Effector memory CD4-positive, alpha-beta T cell (primary cell): Measurements from ENCODE around the gene MEAK7.

Experiments used
- DNase-seq, 3 donors: peaks; one replicate each; pipeline ENCODE4 v3.0.0-alpha.2; 2020
- H3K27ac ChIP-seq: 2 replicates; pipeline ENCODE4 v1.7.0; 2013; ENCODE audit warnings: mild to moderate bottlenecking, low read length, moderate library complexity; ENCODE audit not compliant: insufficient read depth, poor library complexity, severe bottlenecking
- H3K27me3 ChIP-seq: replicated peaks from 2 replicates; pipeline ENCODE4 v1.7.0; 2013; ENCODE audit warnings: mild to moderate bottlenecking, low read length; ENCODE audit not compliant: insufficient read depth, control insufficient read depth, poor library complexity, severe bottlenecking
- H3K36me3 ChIP-seq: 2 replicates; pipeline ENCODE4 v1.7.0; 2013; ENCODE audit warnings: mild to moderate bottlenecking, low read length, moderate library complexity; ENCODE audit not compliant: control insufficient read depth, insufficient read depth
- H3K4me1 ChIP-seq: 2 replicates; pipeline ENCODE4 v1.7.0; 2013; ENCODE audit warnings: low read length, mild to moderate bottlenecking; ENCODE audit not compliant: control insufficient read depth, insufficient read depth, poor library complexity, severe bottlenecking
- H3K4me3 ChIP-seq: 2 replicates; pipeline ENCODE4 v1.7.0; 2013; ENCODE audit warnings: low read length, low read depth, mild to moderate bottlenecking; ENCODE audit not compliant: insufficient read depth, poor library complexity, severe bottlenecking
- H3K9me3 ChIP-seq: 2 replicates; pipeline ENCODE4 v1.7.0; 2013; ENCODE audit warnings: mild to moderate bottlenecking, low read length, moderate library complexity; ENCODE audit not compliant: control insufficient read depth
- total RNA-seq, 3 donors: gene quantifications; one replicate each; lab custom pipeline; 2026; lab: John Stamatoyannopoulos, UW

Gene MEAK7, protein sequence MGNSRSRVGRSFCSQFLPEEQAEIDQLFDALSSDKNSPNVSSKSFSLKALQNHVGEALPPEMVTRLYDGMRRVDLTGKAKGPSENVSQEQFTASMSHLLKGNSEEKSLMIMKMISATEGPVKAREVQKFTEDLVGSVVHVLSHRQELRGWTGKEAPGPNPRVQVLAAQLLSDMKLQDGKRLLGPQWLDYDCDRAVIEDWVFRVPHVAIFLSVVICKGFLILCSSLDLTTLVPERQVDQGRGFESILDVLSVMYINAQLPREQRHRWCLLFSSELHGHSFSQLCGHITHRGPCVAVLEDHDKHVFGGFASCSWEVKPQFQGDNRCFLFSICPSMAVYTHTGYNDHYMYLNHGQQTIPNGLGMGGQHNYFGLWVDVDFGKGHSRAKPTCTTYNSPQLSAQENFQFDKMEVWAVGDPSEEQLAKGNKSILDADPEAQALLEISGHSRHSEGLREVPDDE
- total RNA-seq = 7.6 to 12.4 (median 11.1) reads per million in 3 donors

DNA sequence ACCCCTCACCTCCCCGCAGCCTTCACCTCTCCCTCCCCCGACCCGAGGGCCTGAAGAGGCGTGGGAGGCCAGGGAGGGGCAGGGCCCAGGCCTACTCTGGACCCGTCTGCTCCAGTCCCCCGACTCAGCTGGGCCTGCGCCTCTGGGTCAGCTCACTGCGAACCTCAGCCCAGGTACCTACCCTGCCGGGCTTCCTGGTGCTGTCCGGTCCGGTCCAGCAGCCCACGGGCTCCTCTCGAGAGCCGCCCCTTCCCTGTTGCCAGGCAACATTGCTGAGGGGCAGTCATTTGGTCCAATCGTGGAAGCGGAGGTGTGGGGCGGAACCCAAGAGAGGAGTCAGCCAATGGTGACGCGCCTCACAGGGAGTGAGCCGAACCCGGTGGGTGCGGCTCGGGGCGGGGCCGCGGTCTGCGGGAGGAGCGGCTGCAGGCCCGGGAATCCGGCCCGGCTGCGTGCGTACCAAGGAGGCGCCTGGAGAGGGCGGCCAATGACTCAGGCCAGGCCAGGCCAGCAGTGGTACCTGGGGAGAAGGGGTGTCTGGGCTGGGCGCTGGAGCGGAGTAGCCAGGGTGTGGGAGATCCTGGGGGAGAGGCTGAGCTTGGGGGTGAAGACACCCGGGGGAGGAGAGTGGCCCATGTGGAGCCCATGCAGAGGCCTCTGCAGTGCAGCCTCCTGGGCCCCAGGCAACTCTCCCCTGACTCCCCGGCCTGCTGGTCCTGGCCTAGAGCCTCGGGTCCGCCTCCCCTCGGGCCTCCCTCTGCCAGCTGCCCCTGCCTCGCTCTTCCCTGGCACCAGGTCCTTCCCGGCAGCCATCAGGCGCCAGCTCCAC lies at the start of gene MEAK7:
TSS of gene MEAK7 (minus strand) at position 240 of the 829 bp plus-strand sequence. CDS start 6,573 bp downstream, outside the sequence.
- H3K27me3 ChIP-seq = no peaks in the 10 kb centered on the region
- H3K27ac ChIP-seq = peak within 1 kb of the TSS; percentile 79
- DNase-seq = peak; percentile 92 to 96 (median 94)
- peaks cover 48% of the 10 kb centered on the region for H3K4me1 ChIP-seq
- no peaks in the 10 kb centered on the region for H3K36me3 ChIP-seq
- H3K9me3 ChIP-seq = no peaks in the 10 kb centered on the region
- H3K4me3 ChIP-seq = peak within 1 kb of the TSS; percentile 83

GRCh38 chr16:84553873-84554399 lies 49.5 kb upstream of the MEAK7 start:
- no peaks in the 10 kb centered on the region for H3K27me3 ChIP-seq
- peaks cover 42% of the 10 kb centered on the region for H3K4me1 ChIP-seq
- H3K36me3 ChIP-seq = no peaks in the 10 kb centered on the region
- peak overlapping the region; percentile 65 for H3K27ac ChIP-seq
- H3K9me3 ChIP-seq = no peaks in the 10 kb centered on the region
- peak overlapping the region; percentile 48 for H3K4me3 ChIP-seq
- DNase-seq = peak; percentile 4 to 49 (median 35)

DNA sequence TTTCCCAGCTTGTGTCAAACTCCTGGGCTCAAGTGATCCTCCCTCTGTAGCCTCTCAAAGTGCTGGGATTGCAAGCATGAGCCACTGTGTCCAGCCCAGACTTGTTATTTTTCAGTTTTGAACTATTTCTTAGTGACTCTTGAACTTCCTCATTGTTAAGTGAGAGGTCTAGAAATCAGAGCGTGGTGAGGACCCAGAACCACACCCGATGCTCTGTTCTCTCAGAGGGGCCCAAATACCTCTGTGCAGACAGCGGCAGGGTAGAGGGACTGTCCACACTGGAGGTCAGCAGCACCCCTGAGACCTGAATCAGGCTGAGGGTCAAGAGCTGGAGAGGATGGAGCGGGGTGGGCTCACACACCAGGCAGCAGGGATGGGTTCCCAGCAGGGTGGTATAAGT lies 47.7 kb upstream of the MEAK7 start:
- peaks cover 51% of the 10 kb centered on the region for H3K4me1 ChIP-seq
- DNase-seq = no peak
- H3K27me3 ChIP-seq = no peaks in the 10 kb centered on the region
- no peaks in the 10 kb centered on the region for H3K9me3 ChIP-seq
- peak overlapping the region; percentile 65 for H3K27ac ChIP-seq
- peak overlapping the region; percentile 48 for H3K4me3 ChIP-seq
- no peaks in the 10 kb centered on the region for H3K36me3 ChIP-seq

DNA sequence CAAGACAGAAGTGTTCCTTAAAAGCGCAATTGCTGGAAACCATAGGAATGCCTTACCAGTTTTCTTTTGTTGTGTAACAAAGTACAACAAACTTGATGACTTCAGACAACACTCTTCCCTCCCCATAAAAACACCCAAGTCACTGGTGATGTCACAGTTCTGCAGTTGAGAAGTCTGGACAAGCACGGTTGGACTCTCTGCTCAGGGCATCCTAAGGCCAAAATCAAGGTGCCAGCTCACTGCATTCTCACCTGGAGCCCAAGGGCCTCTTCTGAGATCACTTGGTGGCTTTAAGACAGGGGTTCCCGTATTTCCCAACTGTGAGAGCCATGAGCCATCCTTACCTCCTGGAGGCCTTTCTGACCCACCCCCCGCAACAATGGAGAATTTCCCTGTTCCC lies 45.6 kb upstream of the MEAK7 start:
- Histone ChIP-seq H3K4me1 (peaks cover 45% of the 10 kb centered on the region), H3K9me3 (no peaks in the 10 kb centered on the region), H3K4me3 (no peak overlapping the region), H3K27ac (peak overlapping the region; percentile 85), H3K27me3 (no peaks in the 10 kb centered on the region), H3K36me3 (no peaks in the 10 kb centered on the region)
- no peak for DNase-seq

DNA sequence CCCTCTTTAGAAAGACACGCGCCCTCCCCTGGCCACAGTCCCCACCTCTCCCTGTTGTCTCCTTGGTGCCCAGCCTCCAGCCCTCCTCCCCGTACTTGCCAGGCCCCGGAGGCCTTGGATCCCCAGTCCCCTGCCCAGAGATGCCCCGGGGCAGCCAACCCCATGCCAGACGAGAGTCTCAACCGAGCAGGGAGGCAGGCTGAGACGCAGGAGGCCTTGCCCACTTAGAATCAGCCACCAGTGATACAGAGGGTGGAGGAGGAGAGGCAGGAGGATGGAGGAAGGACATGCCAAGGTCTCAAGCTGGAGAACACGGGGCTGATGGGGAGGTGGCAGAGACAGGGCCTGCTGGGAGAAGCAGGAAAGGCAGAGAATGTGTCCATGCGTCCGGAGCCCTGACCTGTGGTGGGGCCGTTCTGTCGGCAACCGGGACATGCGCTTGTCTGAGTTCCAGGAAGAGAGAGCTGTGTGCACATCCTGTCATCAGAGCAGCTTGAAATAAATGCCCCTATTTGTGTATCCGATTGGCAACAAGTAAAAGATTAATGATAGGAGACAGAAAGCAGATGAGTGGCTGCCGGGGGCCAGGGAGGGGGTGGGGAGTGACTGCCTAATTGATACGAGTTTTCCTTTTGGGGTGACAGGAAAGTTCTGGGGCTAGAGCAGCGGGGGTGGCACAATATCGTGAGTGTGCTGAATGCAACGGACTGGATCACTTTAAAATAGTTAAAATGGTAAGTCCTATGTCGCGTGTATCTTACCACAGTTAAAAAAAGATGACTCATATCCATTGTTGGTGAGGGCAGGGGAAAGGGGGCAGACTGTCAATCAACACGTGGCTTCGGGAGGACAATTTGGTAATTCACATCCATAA lies 44.7 kb upstream of the MEAK7 start:
- Histone ChIP-seq H3K27ac (peak overlapping the region; percentile 85), H3K9me3 (no peaks in the 10 kb centered on the region), H3K36me3 (no peaks in the 10 kb centered on the region), H3K27me3 (no peaks in the 10 kb centered on the region), H3K4me1 (peaks cover 42% of the 10 kb centered on the region), H3K4me3 (peak overlapping the region; percentile 47)
- peak; percentile 11 to 37 (median 17) for DNase-seq

DNA sequence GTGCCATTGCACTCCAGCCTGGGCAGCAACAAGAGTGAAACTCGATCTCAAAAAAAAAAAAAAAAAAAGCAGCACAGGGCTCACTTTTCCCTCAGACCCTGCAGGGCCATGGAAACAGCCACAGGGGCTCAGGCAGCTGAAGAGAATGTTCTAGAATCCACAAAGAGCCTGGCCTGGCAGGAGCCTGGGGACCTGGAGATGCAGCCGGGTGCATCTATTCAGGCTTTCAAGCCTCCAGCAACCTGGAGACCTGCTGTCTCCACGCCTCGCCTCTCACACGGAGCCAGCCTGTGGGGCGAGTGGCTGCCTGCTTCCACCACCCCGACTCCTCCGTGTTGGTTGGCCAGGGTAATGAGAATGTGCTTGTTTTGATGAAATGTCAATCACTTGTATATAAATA lies 44.0 kb upstream of the MEAK7 start:
- H3K9me3 ChIP-seq = no peaks in the 10 kb centered on the region
- DNase-seq = no peak
- no peak overlapping the region for H3K4me3 ChIP-seq
- H3K4me1 ChIP-seq = peaks cover 39% of the 10 kb centered on the region
- H3K36me3 ChIP-seq = no peaks in the 10 kb centered on the region
- peak overlapping the region; percentile 85 for H3K27ac ChIP-seq
- no peaks in the 10 kb centered on the region for H3K27me3 ChIP-seq

DNA sequence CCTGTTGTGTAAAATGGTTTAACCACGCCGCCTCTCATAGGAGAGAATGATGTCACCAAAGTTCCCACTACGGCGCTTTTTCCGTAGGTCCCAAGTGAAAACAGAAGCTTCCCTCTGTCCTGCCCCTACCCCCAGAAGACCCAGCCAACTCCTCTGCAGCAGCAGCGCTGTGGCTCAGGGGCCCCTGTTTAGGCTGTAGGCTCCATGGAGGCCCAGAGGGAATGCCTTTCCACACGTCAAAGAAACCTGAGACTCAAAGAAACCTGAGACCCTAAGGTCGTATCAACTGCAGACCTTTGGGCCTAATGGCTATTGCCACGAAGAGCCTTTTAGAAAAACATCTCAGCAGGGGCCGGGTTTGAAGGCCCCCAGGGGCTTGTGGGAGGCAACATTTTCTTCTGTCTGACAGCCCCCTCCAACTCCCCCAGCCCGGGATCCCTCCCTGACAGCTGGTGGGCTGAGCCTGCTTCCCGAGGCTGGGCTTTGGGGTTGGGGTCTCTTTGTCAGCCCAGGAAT lies 43.1 kb upstream of the MEAK7 start:
- H3K36me3 ChIP-seq = no peaks in the 10 kb centered on the region
- no peaks in the 10 kb centered on the region for H3K27me3 ChIP-seq
- H3K4me3 ChIP-seq = no peak overlapping the region
- peaks cover 39% of the 10 kb centered on the region for H3K4me1 ChIP-seq
- no peak overlapping the region for H3K27ac ChIP-seq
- H3K9me3 ChIP-seq = no peaks in the 10 kb centered on the region
- DNase-seq = no peak

- no peak for DNase-seq
- H3K27me3 ChIP-seq = no peaks in the 10 kb centered on the region
- H3K36me3 ChIP-seq = no peaks in the 10 kb centered on the region
- no peak overlapping the region for H3K27ac ChIP-seq
- H3K9me3 ChIP-seq = no peaks in the 10 kb centered on the region
- H3K4me3 ChIP-seq = no peak overlapping the region
- H3K4me1 ChIP-seq = peaks cover 33% of the 10 kb centered on the region
Observed at GRCh38 chr16:84546669-84547545, 42.4 kb upstream of the MEAK7 start.
